GM19099 (cell line): ENCODE data around the gene NR1D1.

Experiments used
- POLR2A ChIP-seq: IDR thresholded peaks from 3 replicates; pipeline ENCODE4 v1.6.1; 2011; ENCODE audit warnings: low read depth; ENCODE audit not compliant: insufficient read length; ENCODE audit errors: extremely low read depth

Gene NR1D1

GRCh38 chr17:40113110-40113906 is 12.9 kb upstream of the NR1D1 start:
- TF ChIP-seq POLR2A, result no peak

- no peak for TF ChIP-seq POLR2A
Measured at GRCh38 chr17:40112718-40113109, 12.3 kb upstream of the NR1D1 start.

GRCh38 chr17:40112191-40112711 is 11.9 kb upstream of the NR1D1 start:
- TF ChIP-seq POLR2A, result no peak

GRCh38 chr17:40111221-40112128 is 11.1 kb upstream of the NR1D1 start:
- TF ChIP-seq POLR2A, result peak; percentile 31

- no peak for TF ChIP-seq POLR2A
Measured at GRCh38 chr17:40110026-40110845, 9.8 kb upstream of the NR1D1 start.

- no peak for TF ChIP-seq POLR2A
Measured at GRCh38 chr17:40108970-40109824, 8.8 kb upstream of the NR1D1 start.

GRCh38 chr17:40107522-40108174 is 7.3 kb upstream of the NR1D1 start:
- peak; percentile 4 for TF ChIP-seq POLR2A

- no peak for TF ChIP-seq POLR2A
Measured at GRCh38 chr17:40106760-40107521, 6.6 kb upstream of the NR1D1 start.

- TF ChIP-seq POLR2A, result no peak
Measured at GRCh38 chr17:40105861-40106759, 5.7 kb upstream of the NR1D1 start.

GRCh38 chr17:40104594-40105486 is 4.5 kb upstream of the NR1D1 start:
- TF ChIP-seq POLR2A, result no peak

GRCh38 chr17:40103688-40104087 is 3.3 kb upstream of the NR1D1 start:
- TF ChIP-seq POLR2A, result no peak
